Neural progenitor cell (in vitro differentiated cells): ENCODE data around the gene PLCG2.

ENCODE experiments used
- CTCF ChIP-seq: fragments of 200-600 bp; sonication (generic); IDR thresholded peaks from 2 replicates; pipeline ENCODE4 v1.5.1; 2017; ENCODE audit warnings: antibody characterized with exemption, mild to moderate bottlenecking
- EZH2 ChIP-seq: fragments of 200-600 bp; sonication (generic); IDR thresholded peaks from 2 replicates; pipeline ENCODE4 v1.6.1; 2017; ENCODE audit warnings: antibody characterized with exemption, mild to moderate bottlenecking, moderate library complexity

- no peak for TF ChIP-seq CTCF
- no peak for TF ChIP-seq EZH2
Observed at GRCh38 chr16:81754858-81755257, 24.2 kb upstream of the PLCG2 start.
